Measurements from ENCODE around the gene SLC6A3.

SLC6A3 gene

DNA sequence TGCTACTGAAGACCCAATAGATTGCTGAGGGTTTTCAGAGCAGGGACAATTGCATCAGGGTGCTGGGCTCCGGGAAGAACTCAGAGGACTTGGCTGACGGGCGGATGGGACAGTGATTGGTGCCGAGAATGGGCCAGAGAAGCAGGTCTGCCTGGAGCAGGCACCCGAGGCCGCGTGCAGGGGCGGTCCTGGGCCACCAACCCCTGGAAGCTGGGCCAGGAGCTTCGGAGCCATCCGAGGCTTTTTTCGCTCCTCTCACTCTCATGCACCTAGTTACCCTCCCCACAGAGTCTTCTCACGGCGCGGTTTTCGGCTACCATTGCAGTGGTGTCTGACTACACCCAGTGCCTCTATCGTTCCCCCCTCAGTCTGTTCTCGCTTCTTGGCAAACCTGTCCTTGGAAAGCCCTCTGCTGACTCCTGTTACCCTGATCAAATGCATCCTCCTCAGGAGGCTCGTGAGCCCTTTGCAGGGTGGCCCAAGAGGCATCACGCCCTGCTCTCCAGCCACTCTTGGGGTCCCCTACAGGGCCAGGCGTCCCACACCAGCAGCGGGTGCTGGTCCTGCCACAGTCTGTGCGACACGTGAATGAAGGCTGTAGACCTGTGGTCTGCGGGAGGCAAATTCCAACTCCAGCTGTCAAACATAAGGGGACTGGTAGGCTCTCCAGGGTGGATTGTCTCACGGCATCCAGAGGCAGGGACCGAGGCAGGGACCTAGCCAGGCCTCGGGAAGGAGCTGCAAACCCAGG lies 99.2 kb downstream of the SLC6A3 start:
- no peak for DNase-seq (ENCODE audit: low spot score)

DNA sequence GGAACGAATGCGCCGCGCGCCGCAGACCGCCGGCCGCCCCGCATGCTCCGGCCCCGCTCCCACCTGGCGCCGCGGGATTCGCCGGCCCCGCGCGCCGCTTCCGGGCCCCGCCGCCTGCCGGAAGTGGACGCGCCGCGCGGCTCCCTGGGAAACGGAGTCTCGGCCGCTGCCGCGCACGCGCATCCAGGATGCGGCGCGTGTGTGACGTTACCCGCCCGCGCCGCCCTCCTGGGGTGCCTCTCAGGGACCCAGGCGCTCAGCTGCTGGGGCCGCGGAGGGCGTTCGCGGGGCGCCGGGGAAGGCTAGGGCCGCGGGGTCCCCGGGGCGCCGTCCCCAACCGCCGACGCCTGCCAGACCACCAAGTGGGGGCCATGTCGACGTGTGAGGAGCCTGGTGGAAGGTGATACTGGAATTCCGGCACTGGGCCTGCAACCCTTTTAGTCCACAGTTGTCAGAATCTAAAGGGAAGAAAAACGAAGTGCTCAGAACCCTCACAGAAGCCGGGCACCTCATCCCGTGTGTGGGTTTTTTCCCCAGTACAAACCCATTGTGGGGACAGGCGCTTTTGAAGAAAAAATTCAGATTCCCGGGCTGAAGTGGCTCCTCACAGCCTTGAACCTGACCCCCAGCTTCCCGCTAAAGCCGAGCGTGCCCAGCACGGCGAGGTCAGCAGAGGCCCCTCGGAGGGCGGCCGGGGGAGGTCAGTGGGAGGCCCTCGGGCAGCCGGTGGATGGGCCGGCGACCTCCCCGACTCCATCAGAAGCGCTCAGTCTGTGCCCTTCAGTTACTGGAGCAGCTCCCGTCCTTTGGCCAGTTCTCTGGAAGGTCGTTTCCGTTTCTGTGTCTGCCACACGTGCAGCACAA lies 100.0 kb downstream of the SLC6A3 start, which contains the start of gene CLPTM1L:
CLPTM1L (minus strand) TSS at position 125 of the 864 bp plus-strand sequence. CDS start 258 bp downstream, outside the sequence.
- DNase-seq (ENCODE audit: low spot score), result peak; percentile 73

DNA sequence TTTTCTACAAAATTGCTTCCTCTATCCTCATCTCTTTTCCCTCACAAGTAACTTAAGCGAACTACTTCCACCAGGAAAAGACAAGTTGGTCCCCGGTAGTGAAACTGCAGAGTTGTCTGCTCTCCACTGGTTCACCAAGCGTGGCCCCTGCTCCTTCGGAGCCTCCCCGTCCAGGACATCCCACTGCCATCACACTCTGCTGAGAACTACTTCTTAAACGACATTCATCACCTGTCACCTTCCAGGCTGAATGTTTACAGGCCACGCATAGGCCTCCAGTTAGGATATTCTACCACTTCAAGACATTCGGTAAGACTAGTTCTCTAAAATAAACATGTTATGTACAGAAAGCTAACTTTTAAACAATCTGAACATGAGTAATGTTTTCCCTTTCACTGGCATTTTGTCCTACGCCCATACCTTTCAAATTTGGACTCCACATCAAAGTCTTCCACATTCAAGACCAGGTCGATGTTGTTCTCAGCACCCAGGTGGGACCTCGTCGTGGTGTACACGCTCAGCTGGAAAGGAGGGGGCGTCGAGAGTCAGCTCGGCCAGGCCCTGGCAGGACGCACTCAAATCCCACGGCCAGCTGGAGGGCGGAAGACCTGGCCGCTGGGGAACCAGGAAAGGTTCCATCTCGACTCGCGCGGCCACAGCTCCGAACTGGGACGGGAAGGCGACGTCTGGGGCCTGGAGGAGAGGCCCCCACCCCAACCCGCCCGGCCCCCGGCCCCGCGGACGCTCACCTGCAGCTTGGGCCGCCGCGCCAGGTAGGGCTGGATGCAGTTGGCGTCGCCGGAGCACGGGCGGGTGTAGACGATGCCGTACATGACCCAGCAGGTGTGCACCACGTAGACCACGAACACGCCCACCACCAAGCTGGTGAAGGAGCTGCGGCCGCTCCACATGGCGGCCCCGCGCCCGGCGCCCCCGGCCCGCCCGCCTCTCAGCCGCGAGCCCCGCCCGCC lies 101.0 kb downstream of the SLC6A3 start:
- DNase-seq (ENCODE audit: low spot score), result no peak

DNA sequence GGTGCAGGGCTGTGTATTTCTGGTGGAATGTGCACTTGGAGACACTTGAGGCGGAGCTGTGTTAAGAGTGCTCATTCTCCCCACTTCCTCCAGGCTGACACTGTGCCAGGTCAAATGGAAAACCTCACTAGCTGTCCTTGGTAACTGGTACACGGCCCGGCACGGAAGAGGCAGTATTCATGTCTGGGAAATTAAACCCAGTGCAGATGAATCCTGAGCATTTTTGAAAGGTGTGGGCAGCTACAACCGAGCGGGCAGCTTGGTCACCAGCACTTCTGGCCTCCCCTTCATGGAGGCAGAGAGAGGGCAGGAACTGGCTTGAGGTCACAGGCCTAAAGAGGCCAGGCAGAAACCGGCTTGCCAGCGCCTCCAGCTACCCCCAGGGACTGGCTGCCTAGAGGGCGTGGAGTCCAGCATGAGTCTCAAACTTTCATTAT lies 101.9 kb downstream of the SLC6A3 start:
- DNase-seq (ENCODE audit: low spot score), result no peak

All from pons (tissue), 1 donor.